ENCODE measurements around the gene PLA2G4E. TPM values are rescaled to one million over a fixed set of nuclear protein-coding genes. Genes with fewer than 3 reads are reported as not detected.

Gene PLA2G4E
- total RNA-seq, 1 donor from 2014 or later, result not detected

DNA sequence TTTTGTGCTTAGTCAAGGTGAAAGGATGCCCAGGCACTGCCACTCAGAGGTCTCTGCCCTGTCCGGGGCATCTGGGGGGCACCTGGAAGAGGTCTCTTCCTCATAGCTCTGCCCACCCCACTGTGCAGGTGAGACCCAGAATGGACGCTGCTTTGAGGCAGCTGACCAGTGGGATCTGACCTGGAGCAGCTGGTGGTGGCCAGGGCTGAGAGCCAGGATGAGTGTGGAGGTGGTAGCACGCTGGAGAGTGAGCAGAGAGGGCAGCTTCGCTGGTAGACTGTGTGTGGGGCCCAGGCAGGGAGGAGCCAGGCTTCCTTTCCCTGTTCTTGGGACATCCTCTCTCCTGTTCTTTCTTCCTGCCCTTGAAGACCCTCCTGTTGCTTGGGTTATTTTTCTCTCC, 32.2 kb upstream of the PLA2G4E start:
- intact Hi-C loops (cut with micrococcal nuclease), result loop anchor here (10.0 kb wide), 1 partner anchor 128 kb away; no protein-coding TSS in a partner anchor

DNA sequence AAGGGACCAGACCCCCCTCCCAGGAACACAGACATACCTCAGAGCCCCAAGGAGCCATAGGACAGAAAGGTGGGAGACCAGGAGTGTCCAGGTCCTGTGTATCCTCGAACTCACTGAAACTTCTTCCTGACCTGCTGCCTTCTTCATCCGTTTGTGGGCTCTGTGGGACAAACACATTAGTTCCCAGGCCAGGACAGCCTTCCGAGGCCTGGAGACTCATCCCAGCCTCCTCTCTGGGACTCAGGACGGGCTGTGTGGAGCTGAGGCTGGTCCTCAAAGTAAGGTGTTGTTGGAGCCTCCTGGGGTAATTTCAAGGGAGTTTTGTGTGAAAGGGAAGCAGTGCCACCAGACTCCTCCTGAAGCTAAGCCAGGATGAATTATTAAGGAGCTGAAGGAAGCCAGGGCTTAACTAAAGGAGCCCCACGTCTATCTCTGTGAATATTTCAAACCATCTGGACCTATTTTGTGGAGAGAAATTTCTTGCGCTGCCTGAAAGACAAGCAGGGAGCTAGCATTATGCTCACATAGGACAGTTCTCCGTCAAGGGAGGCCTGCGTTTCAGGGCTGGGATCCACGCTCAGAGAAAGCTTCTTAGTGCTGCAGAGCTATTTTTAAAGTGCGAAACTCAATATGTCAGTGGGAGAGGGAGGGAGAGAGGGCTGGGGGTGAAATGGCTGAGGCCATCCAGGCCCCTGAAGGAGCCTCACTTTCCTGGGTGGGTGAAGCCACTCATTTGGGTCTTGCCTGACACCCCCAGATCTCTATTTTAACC, 29.8 kb upstream of the PLA2G4E start:
- intact Hi-C loops (cut with micrococcal nuclease), result loop anchor here (10.0 kb wide), 1 partner anchor 126 kb away; no protein-coding TSS in a partner anchor

GRCh38 chr15:42048821-42049200, 28.0 kb upstream of the PLA2G4E start:
- intact Hi-C loops (cut with micrococcal nuclease), result no loop called here

DNA sequence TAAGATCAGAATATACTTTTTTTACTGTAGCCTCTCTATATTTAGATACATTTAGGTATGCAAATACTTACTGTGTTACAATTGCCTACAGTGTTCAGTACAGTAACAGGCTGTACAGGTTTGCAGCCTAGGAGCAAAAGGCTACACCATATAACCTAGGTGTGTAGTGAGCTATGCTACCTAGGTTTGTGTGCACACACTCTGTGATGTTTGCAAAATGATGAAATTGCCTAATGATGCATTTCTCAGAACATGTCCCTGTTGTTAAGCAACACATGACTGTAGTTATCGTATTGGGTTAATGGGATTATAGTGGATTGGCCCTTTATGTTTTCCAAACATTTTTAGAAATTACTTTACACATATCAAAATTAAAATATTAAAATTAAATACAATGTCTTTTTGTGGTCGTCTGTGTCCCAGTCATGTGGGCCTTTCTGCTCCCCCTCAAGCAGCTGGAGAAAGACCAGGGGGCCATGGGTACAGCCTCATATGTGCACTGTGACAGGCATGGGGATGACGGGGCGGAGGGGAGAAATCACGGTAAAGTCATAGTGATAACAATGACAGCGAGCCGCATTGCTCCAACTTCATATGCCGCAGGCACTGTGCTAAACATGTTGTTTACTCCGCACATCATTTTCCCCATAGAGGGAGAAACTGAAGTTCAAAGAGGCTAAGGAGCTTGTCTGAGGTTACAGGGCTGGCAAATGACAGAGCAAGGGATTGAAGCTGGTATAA, 27.4 kb upstream of the PLA2G4E start:
- intact Hi-C loops (cut with micrococcal nuclease), result no loop called here

DNA sequence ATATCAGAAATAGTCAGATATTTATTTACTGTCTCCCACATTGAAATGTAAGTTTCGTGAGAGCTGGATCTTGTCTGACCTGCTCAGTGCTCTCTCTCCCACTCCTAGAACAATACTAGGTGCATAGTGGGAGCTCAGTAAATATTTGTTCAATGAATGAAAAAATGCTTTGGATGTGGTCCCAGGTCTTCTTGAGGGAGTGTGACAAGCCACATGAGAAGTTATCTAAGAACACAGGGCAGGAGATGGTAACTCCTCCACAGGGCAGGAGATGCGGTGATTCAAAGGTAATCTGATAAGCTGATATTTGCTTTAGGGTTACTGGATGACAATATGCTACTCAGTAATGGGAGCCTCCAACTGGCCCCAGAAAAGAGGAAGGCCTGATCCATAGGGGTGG, 25.8 kb upstream of the PLA2G4E start:
- intact Hi-C loops (cut with micrococcal nuclease), result no loop called here

DNA sequence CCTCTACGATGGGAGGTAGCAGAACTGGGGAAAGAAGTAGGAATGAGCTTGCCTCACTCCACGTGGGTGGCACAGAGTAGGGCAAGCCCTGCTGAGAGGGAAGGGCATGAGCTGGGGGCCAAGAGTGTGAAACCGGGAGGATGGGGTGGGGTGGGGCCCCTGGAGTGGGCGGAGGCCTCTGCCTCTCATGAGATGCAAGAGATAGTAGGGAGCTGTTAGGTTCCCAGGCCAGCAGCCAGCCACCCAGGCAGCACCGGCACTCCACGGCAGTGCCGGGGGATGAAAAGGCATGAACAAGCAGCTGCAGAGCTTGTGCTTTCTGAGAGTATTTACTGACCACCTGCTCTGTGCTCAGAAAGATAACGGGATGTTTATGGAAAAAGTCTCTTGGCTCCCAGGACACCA, 24.4 kb upstream of the PLA2G4E start:
- intact Hi-C loops (cut with micrococcal nuclease), result no loop called here

- intact Hi-C loops (cut with micrococcal nuclease), result no loop called here
Observed at GRCh38 chr15:42042602-42043400, 22.0 kb upstream of the PLA2G4E start.

DNA sequence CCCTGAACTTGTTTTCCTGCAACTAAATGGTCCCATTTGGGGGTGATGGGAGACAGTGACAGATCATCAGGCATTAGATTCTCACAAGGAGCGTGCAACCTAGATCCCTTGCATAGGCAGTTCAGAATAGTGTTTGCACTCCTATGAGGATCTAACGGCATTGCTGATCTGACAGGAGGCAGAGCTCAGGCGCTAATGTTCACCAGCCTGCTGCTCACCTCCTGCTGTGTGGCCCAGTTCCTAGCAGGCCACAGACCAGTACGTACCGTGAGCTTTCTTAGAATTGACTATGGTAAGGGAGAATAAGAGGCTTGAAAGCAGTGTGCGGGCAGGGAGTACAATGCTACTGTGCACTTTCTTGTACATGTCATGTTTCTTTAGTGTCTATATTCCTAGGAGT, 17.6 kb upstream of the PLA2G4E start:
- intact Hi-C loops (cut with micrococcal nuclease), result no loop called here

DNA sequence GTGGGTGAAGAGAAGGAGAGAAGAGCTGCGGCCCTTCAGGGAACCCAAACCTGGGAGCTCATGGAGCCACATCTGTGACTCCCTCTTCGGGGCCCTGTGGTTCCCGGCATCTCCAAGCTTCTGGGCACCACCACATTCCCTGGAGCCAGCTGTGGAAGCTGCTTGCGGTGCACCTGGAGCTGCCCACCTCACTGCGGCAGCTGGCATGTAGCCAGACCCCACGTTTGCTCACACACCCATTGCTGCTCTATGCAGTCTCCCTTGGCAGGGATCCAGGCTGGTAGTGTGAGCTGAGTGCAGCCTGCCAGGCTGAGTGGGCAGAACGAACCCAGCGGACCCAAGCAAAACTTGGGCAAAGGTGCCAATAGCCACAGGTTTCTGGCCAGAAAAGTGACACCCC, 16.8 kb upstream of the PLA2G4E start:
- intact Hi-C loops (cut with micrococcal nuclease), result no loop called here

- intact Hi-C loops (cut with micrococcal nuclease), result no loop called here
Observed at GRCh38 chr15:42036966-42037365, 16.1 kb upstream of the PLA2G4E start.

DNA sequence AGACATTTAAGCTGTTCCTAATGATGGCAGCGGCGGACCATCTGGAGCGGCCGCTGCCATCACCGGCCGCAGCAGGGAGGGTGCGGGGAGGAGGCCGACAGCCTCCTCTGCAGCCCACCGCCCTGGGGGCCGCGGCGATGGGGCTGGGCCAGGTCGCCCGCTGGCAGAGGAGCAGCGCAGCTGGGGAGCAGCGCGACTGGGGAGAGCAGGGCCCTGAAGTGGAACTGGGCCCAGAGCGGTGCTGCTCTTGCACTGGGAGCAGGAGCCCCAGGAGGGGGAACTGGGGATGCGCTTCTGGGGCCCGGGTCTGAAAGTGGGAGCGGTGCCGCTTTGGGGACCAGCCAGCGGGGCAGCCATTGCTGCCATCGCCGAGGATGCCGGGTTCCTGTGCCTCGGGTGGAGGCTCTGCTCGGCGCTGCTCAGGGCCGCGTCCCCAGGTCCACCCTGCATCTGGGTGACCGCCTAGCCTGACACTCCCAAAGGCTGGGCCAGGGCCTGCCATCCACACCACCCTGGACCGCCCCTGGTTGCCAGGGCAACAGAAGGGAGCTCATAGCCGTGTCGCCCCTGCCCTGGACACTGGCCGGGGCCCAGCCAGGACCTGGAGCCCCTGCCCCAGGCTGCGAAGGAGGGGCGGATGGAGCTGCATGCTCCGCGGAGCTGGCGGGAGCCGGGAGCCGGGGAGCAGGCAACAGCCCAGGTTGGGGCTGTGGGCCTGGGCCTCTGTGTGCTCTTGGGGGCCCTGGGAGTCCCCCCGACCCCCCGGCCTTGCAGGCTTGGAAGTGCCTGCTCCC, 15.5 kb upstream of the PLA2G4E start:
- intact Hi-C loops (cut with micrococcal nuclease), result no loop called here

DNA sequence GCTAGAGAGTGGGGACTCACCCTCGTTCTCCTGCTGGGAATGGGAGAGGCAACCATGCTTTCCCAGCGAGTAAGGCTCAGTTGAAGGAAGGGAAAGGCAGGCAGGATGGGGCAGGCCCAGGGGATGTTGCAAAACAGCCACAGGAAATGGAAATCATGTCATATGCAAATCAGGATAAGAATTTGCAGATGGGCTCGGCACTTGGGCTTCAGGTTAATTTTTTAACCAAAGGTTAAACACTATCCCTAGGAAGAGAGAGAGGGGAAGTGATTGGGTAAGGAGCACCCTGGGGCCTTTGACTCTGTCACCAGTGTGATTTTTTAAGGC, 14.6 kb upstream of the PLA2G4E start:
- intact Hi-C loops (cut with micrococcal nuclease), result no loop called here

DNA sequence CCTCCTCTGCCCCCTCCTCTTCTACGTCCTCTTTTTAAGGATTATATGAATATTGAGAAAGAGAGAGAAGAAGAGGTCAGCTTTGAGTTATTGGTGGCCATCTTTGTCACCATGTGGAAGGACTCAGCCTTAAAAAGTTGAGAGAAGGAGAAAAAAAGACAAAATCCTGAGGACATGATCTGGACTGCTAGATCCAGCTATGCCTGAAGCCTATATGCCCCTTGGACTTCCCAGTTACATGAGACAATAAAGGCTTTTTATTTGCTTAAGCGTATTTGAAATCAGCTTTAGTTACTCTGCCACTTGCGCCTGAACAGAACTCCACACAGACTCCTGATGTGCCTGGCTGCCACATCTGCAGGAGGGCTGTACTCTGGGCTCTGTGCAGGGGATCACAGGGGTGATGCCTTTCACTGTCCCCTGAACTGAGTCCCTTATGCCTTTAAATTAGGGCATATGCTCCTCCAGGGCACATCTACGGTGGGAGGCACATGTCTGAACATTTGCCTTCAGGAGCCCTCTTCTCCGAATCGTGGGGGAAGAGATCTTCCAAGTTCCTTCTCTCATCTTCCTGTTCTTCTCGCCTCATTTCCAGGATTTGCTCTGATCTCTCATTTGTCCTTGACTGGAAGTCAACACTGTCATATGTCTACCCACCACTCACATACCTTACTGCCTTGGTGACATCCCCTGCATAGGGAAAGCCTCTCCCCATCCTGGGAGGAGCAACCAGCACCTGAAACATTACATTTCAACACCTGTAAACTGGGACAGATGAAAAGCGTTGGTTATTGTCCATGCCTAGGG, 14.0 kb upstream of the PLA2G4E start:
- intact Hi-C loops (cut with micrococcal nuclease), result no loop called here

GRCh38 chr15:42033214-42033873, 12.5 kb upstream of the PLA2G4E start:
- intact Hi-C loops (cut with micrococcal nuclease), result no loop called here

GRCh38 chr15:42032376-42033213, 11.8 kb upstream of the PLA2G4E start:
- intact Hi-C loops (cut with micrococcal nuclease), result no loop called here

DNA sequence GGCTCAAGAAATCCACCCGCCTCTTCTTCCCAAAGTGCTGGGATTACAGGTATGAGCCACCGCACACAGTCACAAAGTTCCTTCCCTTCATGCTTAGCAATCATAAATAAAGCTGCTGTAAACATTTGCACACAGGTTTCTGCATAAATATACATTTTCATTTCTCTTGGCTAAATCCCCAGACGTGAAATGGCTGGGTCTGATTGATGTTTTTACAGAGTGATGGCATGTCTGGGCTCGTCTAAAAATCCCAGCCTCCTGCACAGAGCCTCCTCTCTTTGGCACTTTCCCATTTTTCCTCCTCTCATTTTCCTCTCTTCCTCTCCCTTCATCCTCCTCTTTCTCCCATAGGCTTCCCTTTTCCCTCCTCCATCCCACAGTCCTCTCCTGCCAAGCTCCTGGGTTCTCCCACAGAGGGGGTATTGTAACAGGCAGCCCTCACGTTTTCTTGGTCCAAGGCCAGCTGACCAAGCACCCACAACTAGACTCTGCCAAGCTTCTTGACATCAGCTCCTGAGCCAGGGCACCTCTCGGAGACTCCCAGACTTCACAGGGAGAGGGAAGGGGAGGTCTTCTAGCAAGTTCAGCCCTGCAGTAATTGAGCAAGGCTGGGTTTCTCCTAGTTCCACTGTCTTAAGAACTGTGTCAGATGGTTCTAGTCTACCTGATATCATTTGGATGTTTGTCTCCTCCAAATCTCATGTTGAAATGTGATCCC, 10.5 kb upstream of the PLA2G4E start:
- intact Hi-C loops (cut with micrococcal nuclease), result no loop called here

DNA sequence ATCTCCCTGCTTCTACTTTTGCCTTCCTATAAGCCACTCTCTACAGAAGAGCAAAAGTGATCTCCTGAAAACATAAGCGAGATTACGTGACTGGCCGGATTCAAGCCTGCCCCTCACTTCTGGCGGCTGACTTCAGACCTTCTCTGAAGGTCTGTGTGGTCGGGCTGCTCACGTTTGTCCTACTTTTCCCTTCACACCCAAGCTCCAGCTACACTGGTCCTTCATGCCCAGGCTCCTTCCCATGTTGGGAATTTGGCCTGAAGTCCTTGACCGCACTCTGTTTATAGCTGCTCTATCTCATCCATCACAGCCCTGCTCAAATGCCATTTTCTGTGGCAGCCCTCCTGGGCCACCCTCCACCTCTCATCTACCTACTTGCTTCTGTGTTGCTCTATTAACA, 6.7 kb upstream of the PLA2G4E start:
- intact Hi-C loops (cut with micrococcal nuclease), result no loop called here

DNA sequence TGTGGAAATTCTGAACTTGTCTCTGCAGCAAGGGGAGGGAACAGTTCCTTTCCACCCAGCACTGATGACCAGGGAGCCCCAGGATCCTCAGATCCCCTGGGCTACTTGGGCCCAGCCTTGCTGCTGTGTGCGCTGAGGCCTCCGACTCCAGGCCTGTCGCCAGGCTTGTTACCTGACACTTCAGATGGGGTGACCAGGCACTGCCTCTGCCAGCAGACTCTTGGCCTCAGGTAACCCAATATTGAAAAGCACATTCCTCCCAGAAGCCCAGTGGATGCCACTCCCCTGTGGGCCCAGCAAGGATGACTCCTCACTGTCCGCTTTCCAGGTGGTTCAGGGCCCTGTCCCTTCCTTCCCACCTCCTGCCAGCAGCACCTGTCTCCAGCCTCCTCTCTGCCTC, 3.5 kb upstream of the PLA2G4E start:
- intact Hi-C loops (cut with micrococcal nuclease), result no loop called here

Data from T-helper 1 cell treated with Interleukin-12 subunit alpha and Interleukin-12 subunit beta and Interleukin-4 antibody, amounts not matched to agents 30 ng/mL and 1 ng/mL, for 36 hours (primary cell).